AG10803 (cell line): ENCODE data around the gene VEPH1.
A peak's percentile ranks its signal among the peaks of the same experiment; 100 is the strongest.

Experiments
- DNase-seq: peaks from one replicate; pipeline ENCODE4 v3.0.0; 2010; ENCODE audit warnings: low read depth
- H3K4me3 ChIP-seq: 2 replicates; pipeline ENCODE4 v1.5.1; 2011; ENCODE audit warnings: mild to moderate bottlenecking, low read length, control low read depth
- TF ChIP-seq, protein P1 (sequence below): conservative IDR thresholded peaks from 2 replicates; pipeline ENCODE4 v1.5.1; 2011; ENCODE audit warnings: mild to moderate bottlenecking, low read length, control low read depth, inconsistent platforms

Gene VEPH1

DNA sequence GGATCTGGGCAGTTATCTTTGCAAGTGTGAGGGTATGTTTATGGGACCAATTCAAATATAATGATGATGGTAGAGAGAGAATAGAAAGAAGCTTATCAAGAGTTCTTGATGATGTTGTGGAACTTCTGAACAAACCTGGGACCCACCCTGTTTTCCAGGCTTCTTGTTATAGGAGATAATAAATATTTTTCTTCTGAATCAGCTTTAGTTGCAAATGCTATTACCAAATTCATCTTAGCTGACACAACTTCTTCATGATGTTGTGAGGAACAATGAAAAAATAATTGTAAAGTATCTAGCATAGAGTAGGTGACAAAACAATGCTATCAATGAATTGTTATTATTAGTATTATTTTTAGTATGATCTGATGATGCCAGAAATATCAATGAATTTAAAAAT lies 110.1 kb downstream of the VEPH1 start:
- TF ChIP-seq, protein P1, sequence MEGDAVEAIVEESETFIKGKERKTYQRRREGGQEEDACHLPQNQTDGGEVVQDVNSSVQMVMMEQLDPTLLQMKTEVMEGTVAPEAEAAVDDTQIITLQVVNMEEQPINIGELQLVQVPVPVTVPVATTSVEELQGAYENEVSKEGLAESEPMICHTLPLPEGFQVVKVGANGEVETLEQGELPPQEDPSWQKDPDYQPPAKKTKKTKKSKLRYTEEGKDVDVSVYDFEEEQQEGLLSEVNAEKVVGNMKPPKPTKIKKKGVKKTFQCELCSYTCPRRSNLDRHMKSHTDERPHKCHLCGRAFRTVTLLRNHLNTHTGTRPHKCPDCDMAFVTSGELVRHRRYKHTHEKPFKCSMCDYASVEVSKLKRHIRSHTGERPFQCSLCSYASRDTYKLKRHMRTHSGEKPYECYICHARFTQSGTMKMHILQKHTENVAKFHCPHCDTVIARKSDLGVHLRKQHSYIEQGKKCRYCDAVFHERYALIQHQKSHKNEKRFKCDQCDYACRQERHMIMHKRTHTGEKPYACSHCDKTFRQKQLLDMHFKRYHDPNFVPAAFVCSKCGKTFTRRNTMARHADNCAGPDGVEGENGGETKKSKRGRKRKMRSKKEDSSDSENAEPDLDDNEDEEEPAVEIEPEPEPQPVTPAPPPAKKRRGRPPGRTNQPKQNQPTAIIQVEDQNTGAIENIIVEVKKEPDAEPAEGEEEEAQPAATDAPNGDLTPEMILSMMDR = no peak
- no peak overlapping the region for H3K4me3 ChIP-seq
- DNase-seq = peak; percentile 27

DNA sequence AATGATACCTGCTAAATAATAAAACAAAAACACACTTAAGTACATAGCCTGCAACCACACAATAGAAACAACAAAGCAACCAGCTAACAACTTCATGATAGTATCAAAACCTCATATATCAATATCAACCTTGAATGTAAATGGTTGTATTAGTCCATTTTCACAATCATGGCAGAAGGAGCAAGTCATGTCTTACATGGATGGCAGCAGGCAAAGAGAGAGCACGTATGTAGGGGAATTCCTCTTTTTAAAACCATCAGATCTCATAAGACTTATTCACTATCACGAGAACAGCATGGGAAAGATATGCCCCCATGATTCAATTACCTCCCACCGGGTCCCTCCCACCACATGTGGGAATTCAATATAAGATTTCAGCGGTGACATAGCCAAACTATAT lies 111.1 kb downstream of the VEPH1 start:
- no peak overlapping the region for H3K4me3 ChIP-seq
- TF ChIP-seq, protein P1 = no peak
- no peak for DNase-seq

DNA sequence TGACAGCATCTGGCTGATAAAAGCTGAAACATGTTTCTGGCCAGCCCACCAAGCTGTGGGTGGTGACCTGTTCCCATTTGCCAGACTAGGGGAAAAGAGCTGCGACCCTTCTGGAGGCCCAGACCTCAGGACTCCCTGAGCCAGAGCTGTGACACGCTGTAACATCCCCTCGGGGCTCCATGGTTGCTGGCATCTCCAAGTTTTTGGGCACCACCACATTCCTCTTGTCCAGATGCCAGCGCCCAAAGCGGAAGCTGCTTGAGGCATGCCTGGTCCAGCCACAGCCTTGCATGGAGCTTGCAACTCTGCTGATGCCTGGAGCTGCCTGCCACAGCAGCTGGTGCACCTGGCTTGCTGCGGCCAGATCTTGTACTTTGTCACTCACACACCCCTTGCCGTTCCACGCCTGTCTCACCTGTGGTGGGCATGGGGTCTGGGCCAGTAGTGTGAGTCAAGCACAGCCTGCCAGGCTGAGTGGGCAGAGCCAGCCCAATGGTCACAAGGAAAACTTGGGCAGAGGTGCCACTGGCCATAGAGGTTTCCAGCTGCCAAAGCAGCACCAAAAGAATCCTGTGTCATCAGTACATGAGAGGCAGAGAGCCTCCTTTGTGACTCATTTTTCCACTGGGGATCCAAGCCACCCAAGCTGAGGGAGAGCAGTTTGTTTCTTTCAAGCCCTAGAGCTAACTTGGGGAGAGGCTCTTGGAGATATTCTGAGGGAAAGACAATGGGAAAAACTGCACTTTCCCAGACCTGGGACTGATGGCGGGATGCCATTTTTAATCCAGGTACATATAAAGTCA lies 112.3 kb downstream of the VEPH1 start:
- TF ChIP-seq, protein P1 = no peak
- H3K4me3 ChIP-seq = no peak overlapping the region
- no peak for DNase-seq

DNA sequence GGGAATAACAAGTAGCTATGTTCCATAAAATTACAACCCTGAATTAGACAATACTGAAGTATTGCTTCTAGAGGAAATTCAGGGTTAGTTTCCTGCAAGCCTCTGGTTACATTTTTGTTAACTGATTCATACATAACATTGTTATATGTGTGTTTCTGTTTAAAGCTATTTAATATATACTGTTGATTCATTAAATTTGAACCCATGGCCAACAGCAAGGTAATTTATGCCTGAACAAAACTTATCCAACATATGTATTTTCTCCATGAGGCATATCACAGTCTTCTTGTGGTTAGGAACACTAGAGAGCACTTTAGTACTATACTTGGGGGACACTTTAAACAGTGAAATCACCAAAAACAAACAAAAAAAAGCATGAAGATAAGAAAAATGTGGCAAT lies 114.2 kb downstream of the VEPH1 start:
- peak; percentile 42 for DNase-seq
- TF ChIP-seq, protein P1 = no peak
- H3K4me3 ChIP-seq = no peak overlapping the region

DNA sequence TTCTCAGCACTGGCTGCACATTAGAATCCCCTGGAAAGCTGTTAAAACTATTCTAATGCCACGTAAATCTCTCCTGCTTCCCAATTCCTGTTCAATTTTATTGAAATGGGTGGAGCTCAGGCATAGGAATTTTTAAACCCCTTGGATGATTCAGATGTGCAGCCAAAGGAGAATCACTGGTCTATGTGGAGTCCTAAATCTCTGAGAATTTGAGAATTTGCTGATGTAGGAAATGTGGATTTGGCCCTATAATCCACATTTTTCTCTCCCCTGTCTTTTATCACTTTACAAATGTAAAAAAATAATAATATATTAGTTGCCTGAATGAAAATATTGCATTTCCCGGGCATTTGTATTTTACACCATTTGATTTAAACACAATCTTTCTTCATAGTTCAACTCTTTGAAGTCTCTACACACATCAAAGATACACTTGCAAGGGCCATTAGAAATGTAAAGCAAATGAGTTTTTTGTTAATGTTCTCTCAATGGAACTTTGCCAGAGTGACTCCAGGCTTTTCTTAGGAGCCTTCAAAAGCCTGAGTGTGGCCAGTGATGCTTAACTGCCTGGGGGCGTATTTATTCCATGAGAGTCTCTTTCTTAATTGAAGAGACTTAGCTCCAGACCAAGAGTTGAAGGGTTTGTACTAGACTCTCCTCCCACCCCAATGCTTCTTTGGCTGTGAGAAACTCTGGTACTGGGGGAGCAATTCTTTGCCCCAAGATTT lies 115.3 kb downstream of the VEPH1 start:
- TF ChIP-seq, protein P1 = no peak
- no peak overlapping the region for H3K4me3 ChIP-seq
- no peak for DNase-seq

DNA sequence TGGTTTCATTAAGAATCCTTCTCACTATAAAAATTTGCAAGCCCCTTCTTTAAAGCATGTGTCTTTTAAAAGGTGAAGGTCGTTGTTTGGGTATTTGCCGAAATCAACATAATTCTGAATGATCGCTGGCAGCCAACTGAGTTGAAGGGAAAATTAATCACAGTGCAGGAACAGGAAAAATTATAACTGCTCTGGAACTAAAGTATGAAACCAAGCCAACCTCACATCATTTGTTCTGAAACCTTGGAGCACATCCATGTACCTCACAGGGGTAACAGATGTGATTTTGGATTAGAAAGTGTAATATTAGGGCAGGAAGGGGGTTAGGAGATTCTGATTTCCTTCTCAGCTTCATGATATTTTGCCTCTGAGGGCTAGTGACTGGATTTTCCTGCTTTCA lies 118.7 kb downstream of the VEPH1 start:
- DNase-seq = no peak
- TF ChIP-seq, protein P1 = no peak
- no peak overlapping the region for H3K4me3 ChIP-seq

DNA sequence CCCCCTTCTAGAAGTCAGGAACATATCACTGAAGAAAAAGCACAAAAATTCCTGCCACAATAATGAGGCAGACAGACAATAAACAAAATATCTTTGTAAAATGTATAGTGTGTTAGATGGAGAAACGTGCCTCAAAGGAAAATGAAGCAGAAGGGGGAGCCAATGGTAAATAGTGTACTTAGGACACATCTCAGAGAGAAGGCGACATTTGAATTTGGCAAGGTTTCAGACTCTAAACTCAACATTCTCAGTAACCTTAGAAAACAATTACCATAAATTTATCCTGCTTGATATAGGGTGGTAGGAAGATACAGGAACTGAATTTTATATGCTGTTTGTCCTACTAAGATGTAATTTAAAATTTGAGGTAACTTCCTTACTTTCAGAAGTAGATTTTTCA lies 119.2 kb downstream of the VEPH1 start:
- no peak for DNase-seq
- H3K4me3 ChIP-seq = no peak overlapping the region
- TF ChIP-seq, protein P1 = no peak
